ENCODE results near the gene VPS13D. TPM values are rescaled to one million over a fixed set of nuclear protein-coding genes. Genes with fewer than 3 reads are reported as not detected.

The VPS13D gene
- total and polyA plus RNA-seq, 2 of the 4 experiments (the other 2 are of a cell fraction): 9.0 to 16.3 TPM

DNA sequence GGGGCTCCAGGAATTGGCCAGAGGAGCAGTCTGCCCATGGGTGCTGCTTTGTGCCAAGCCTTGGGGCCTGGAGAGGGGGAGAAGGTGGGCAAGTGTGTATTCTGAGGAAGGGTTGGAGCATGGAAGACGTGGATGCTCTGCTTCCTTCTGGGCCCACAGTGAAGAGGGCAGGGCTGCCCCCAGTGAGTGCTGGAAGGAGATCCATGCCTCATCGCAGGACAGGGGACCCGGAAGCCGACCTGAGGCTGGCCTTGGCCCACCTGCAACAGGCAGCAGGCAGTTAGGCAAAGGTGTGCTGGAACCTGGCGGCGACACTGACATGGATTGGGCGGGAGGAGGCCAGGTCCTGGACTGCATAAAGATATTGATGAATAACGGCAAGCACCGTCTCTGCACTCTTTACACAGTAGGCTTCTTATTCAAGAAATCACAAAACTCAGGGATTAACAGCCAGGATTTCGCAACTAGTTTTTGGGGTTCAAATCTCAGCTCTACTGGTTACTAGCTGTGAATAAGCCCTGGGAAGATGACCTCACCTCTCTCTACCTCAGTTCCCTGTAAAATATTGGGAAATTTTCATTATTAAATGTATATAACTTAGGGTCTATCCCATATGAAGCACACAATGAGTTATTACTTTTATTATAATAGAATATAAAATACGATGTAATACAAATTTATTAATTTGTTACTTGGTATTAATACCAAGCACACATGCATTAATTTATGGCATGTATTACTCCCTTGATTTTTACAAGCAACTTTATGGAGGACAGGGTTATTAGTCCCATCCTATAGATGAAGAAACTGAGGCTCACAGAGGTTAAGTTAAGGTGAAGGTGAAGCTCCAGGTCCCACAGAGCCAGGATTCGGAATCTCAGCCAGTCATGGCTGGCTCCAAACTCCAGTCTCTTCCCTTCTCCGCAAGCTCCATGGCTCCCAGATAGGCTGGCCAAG, 325.9 kb downstream of the VPS13D start:
- Histone ChIP-seq H2AK5ac (ENCODE audit: low read depth, low read length) (peak overlapping the region; percentile 91), H3K9me3 (ENCODE audit: control insufficient read depth, insufficient read depth, low read length) (peaks cover 2% of the 10 kb centered on the region; the same call in 1 of the 2 replicates), H3K4me3 (ENCODE audit: insufficient read depth, low read depth, low read length) (no peak overlapping the region), H4K8ac (ENCODE audit: low read depth in 2 of 2, low read length in 2 of 2) (peak overlapping the region; percentile 45 to 86), H3K18ac (ENCODE audit: low read depth, low read length) (peak overlapping the region; percentile 94), H2BK20ac (ENCODE audit: low read depth, low read length) (peak overlapping the region; percentile 97), H2BK5ac (ENCODE audit: low read depth, low read length, poor library complexity, severe bottlenecking) (peak overlapping the region; percentile 94), H3K9me1 (ENCODE audit: insufficient read depth, low read length) (no peaks in the 10 kb centered on the region; the same call in 1 of the 2 replicates), H3K27ac (ENCODE audit: insufficient read depth, low read length) (peak overlapping the region; percentile 93), H3K4me1 (ENCODE audit: control insufficient read depth, insufficient read depth, low read length) (peaks cover 18% of the 10 kb centered on the region), H2BK120ac (ENCODE audit: low read depth, low read length) (peak overlapping the region; percentile 95), H2AK9ac (replicated peaks; ENCODE audit: low read depth, low read length, poor library complexity) (peak overlapping the region; percentile 74), H3K23ac (ENCODE audit: low read depth, low read length) (peak overlapping the region; percentile 72; the same call in 1 of the 2 replicates), H3K4ac (ENCODE audit: low read depth, low read length) (peak overlapping the region; percentile 94), H3K36me3 (ENCODE audit: control insufficient read depth, insufficient read depth, low read length) (no peaks in the 10 kb centered on the region), H2AFZ (replicated peaks; ENCODE audit: low read length, poor library complexity) (peak overlapping the region; percentile 33), H2BK15ac (ENCODE audit: low read depth, low read length) (peak overlapping the region; percentile 53; the same call in 2 of the 3 replicates), H3K79me1 (ENCODE audit: low read depth in 1 of 2, low read length in 2 of 2) (no peaks in the 10 kb centered on the region), H3K14ac (replicated peaks; ENCODE audit: low read depth, low read length) (peak overlapping the region; percentile 74), H4K5ac (ENCODE audit: low read depth, low read length) (peak overlapping the region; percentile 91), H4K20me1 (ENCODE audit: insufficient read depth, low read length) (no peaks in the 10 kb centered on the region), H3K4me2 (ENCODE audit: low read depth, low read length) (0 out of 2 replicates have a peak overlapping the region, but pooled peaks have one; percentile 6), H3K9ac (ENCODE audit: low read depth, low read length) (peak overlapping the region; percentile 21; the same call in 1 of the 2 replicates), H3K56ac (ENCODE audit: extremely low read depth, insufficient read depth, low read length) (no peak overlapping the region), H3K27me3 (ENCODE audit: control insufficient read depth, insufficient read depth, low read length) (no peaks in the 10 kb centered on the region), H4K91ac (ENCODE audit: insufficient read depth, low read depth, low read length) (peak overlapping the region; percentile 95)
- DNase-seq: no peak
- in situ Hi-C loops (cut with MboI; ENCODE audit: low sequenced_read_pairs): loop anchor here (10.0 kb wide), 1 partner anchor 59 kb away; the partner anchor contains the start of gene DHRS3
- BruUV-seq (replicated peaks): no TSS peak
- POLR2A ChIA-PET (ENCODE audit: unreplicated experiment): interaction anchor here (0.6 kb wide), 2 partner anchors 59 to 62 kb away, joined by 5 to 6 read pairs; partner anchors contain the start of gene DHRS3
- intact Hi-C loops (cut with micrococcal nuclease): loop anchor here (5.0 kb wide), 1 partner anchor 62 kb away; the partner anchor contains the start of gene DHRS3
- ATAC-seq (ENCODE audit: low read depth): peak; percentile 38
- WGBS, 2 experiments (ENCODE audit: extremely low coverage in 2 of 2, insufficient read length in 1 of 2): 74% methylated on average over 2 of the region's 13 CpGs; no CpG with 5 or more reads in 1 of the 2 experiments
- CTCF ChIA-PET: no interaction called here
- dilution Hi-C loops (cut with HindIII; ENCODE audit: low sequenced_read_pairs, unreplicated experiment): no loop called here
- no peak for TF ChIP-seq MAFK (IDR thresholded peaks at IDR 0.05; ENCODE audit: low read depth, low read length)
- peak; percentile 83 for TF ChIP-seq CEBPB (IDR thresholded peaks at IDR 0.05; ENCODE audit: low read depth, low read length)
- no peak for TF ChIP-seq CTCF (conservative IDR thresholded peaks at IDR 0.05; ENCODE audit: low read depth, low read length)
